Progenitor cell of endocrine pancreas (in vitro differentiated cells): ENCODE data around the gene MEGF8. TPM values are rescaled to one million over a fixed set of nuclear protein-coding genes. Genes with fewer than 3 reads are reported as not detected.

Source experiments
- DNase-seq: peaks from one replicate; pipeline ENCODE4 v3.0.0; 2021; ENCODE audit warnings: low spot score; ENCODE audit not compliant: unreplicated experiment
- H3K27ac Mint-ChIP-seq: 2 replicates; pipeline ENCODE4 v1.8.0; 2021; ENCODE audit warnings: mild to moderate bottlenecking, moderate library complexity, mixed read lengths
- H3K27me3 Mint-ChIP-seq: 2 replicates; pipeline ENCODE4 v1.8.0; 2021; ENCODE audit warnings: mixed read lengths
- H3K36me3 Mint-ChIP-seq: 2 replicates; pipeline ENCODE4 v1.8.0; 2022; ENCODE audit warnings: mixed read lengths; ENCODE audit not compliant: insufficient read depth
- H3K4me1 Mint-ChIP-seq: 2 replicates; pipeline ENCODE4 v1.8.0; 2021; ENCODE audit warnings: low read depth, mixed read lengths
- H3K4me3 Mint-ChIP-seq: 2 replicates; pipeline ENCODE4 v1.8.0; 2021; ENCODE audit warnings: low read depth, mild to moderate bottlenecking, moderate library complexity, mixed read lengths
- H3K9me3 Mint-ChIP-seq: 2 replicates; pipeline ENCODE4 v1.8.0; 2021; ENCODE audit warnings: low read depth, mixed read lengths
- CTCF ChIP-seq: fragments of 200-600 bp; sonication (generic); IDR thresholded peaks from one replicate; pipeline ENCODE4 v1.5.0; 2021; ENCODE audit warnings: antibody characterized with exemption, mild to moderate bottlenecking; ENCODE audit not compliant: unreplicated experiment
- total RNA-seq: library from RNA; stranded (reverse); gene quantifications from 2 replicates; pipeline ENCODE4 v1.2.1, GENCODE V29; 2021

The MEGF8 gene
- total RNA-seq, 1 donor from 2014 or later, result 61.7 TPM

- no peak for DNase-seq
- Mint-ChIP-seq H3K27me3 (peaks cover 45% of the 10 kb centered on the region), H3K4me3 (no peak within 1 kb of the TSS), H3K36me3 (no peaks in the 10 kb centered on the region), H3K4me1 (peaks cover 5% of the 10 kb centered on the region), H3K27ac (no peak within 1 kb of the TSS), H3K9me3 (no peaks in the 10 kb centered on the region)
- TF ChIP-seq CTCF, result no peak
Measured at GRCh38 chr19:42389899-42390298, 64.5 kb downstream of the MEGF8 start, which contains the start of gene CNFN. Gene CNFN (minus strand): TSS chr19:42390297. CDS start chr19:42389037, 1,260 bp downstream.

GRCh38 chr19:42392165-42392564 is 66.7 kb downstream of the MEGF8 start:
- Mint-ChIP-seq H3K27me3 (peaks cover 43% of the 10 kb centered on the region), H3K36me3 (no peaks in the 10 kb centered on the region), H3K9me3 (no peaks in the 10 kb centered on the region), H3K4me3 (no peak overlapping the region), H3K4me1 (peaks cover 8% of the 10 kb centered on the region), H3K27ac (no peak overlapping the region)
- TF ChIP-seq CTCF, result no peak
- no peak for DNase-seq

GRCh38 chr19:42394751-42395150 is 69.3 kb downstream of the MEGF8 start:
- no peak overlapping the region for H3K27ac Mint-ChIP-seq
- H3K4me3 Mint-ChIP-seq, result no peak overlapping the region
- H3K36me3 Mint-ChIP-seq, result no peaks in the 10 kb centered on the region
- H3K4me1 Mint-ChIP-seq, result peaks cover 15% of the 10 kb centered on the region
- no peaks in the 10 kb centered on the region for H3K9me3 Mint-ChIP-seq
- H3K27me3 Mint-ChIP-seq, result peaks cover 33% of the 10 kb centered on the region
- DNase-seq, result no peak
- no peak for TF ChIP-seq CTCF

- no peaks in the 10 kb centered on the region for H3K36me3 Mint-ChIP-seq
- peak overlapping the region; percentile 87 for H3K4me3 Mint-ChIP-seq
- peaks cover 18% of the 10 kb centered on the region for H3K27me3 Mint-ChIP-seq
- H3K27ac Mint-ChIP-seq, result peak overlapping the region; percentile 98
- H3K9me3 Mint-ChIP-seq, result no peaks in the 10 kb centered on the region
- peak; percentile 99 for DNase-seq
- TF ChIP-seq CTCF, result no peak
- peaks cover 20% of the 10 kb centered on the region for H3K4me1 Mint-ChIP-seq
Measured at GRCh38 chr19:42396381-42397262, 71.2 kb downstream of the MEGF8 start.

GRCh38 chr19:42397263-42398166 is 72.1 kb downstream of the MEGF8 start:
- H3K27ac Mint-ChIP-seq, result peak overlapping the region; percentile 98
- peak overlapping the region; percentile 87 for H3K4me3 Mint-ChIP-seq
- TF ChIP-seq CTCF, result no peak
- no peaks in the 10 kb centered on the region for H3K36me3 Mint-ChIP-seq
- H3K27me3 Mint-ChIP-seq, result peaks cover 11% of the 10 kb centered on the region
- no peaks in the 10 kb centered on the region for H3K9me3 Mint-ChIP-seq
- peaks cover 22% of the 10 kb centered on the region for H3K4me1 Mint-ChIP-seq
- no peak for DNase-seq
